ENCODE results near the gene TCF7L1.
A peak's percentile ranks its signal among the peaks of the same experiment; 100 is the strongest.

The TCF7L1 gene, protein sequence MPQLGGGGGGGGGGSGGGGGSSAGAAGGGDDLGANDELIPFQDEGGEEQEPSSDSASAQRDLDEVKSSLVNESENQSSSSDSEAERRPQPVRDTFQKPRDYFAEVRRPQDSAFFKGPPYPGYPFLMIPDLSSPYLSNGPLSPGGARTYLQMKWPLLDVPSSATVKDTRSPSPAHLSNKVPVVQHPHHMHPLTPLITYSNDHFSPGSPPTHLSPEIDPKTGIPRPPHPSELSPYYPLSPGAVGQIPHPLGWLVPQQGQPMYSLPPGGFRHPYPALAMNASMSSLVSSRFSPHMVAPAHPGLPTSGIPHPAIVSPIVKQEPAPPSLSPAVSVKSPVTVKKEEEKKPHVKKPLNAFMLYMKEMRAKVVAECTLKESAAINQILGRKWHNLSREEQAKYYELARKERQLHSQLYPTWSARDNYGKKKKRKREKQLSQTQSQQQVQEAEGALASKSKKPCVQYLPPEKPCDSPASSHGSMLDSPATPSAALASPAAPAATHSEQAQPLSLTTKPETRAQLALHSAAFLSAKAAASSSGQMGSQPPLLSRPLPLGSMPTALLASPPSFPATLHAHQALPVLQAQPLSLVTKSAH

DNA sequence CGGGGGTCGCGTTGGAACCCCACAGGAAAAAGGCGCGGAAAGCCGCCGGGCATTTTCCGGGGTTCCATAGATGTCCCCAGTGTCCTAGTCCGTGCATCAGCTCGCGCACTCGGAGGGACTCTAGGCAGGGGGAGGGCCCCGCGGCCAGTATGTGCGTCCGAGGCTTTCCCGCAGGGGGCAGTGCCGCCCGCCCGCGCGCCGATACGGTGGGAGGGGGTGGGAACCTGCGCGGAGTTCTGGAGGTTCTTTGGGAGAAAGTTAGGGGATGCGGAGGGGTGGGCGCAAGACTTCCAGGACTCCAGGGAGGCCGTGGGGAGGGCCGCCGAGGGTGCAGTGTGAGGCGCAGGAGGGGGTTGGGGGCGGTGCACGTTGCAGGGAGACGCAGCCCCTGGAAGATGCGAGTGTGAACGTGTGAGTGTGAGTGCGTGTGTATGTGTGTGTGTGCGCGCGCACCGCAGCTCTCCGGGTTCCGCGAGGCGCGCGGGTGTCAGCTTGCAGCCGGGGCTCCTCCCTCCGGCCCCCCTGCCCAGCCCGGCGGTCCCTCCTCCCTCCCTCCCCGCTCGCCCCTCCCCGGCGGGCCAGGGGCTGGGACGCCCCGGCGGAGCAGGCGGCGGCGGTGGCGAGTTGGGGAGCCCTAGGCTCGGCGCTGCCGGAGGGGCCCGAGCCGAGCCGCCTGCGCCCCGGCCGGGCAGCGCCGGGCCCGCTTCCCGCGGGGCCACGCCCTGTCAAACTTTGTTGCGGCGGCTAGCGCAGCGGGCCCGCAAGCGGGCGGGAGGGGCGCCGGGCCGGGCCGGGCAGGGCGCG is at the start of gene TCF7L1:
Gene TCF7L1, plus strand, starts transcription at position 559 of the 804 bp plus-strand sequence. CDS start 293 bp downstream, outside the sequence.
- TF ChIP-seq TCF4 (CRISPR knock-in tag; IDR thresholded peaks at IDR 0.05; ENCODE audit: borderline replicate concordance) (no peak), BACH2 (CRISPR knock-in tag; IDR thresholded peaks at IDR 0.05; ENCODE audit: borderline replicate concordance) (no peak), GLIS3 (CRISPR knock-in tag; IDR thresholded peaks at IDR 0.05) (no peak), ZFP3 (CRISPR knock-in tag; IDR thresholded peaks at IDR 0.05) (no peak), ZNF8 (CRISPR knock-in tag; IDR thresholded peaks at IDR 0.05) (no peak), ARNTL (CRISPR knock-in tag; IDR thresholded peaks at IDR 0.05; ENCODE audit: borderline replicate concordance, low read depth) (no peak), PPARA (CRISPR knock-in tag; IDR thresholded peaks at IDR 0.05; ENCODE audit: borderline replicate concordance) (no peak), CSDC2 (CRISPR knock-in tag; IDR thresholded peaks at IDR 0.05) (no peak), ZC3H10 (CRISPR knock-in tag; IDR thresholded peaks at IDR 0.05) (no peak), RARB (CRISPR knock-in tag; IDR thresholded peaks at IDR 0.05) (no peak)
- TF ChIP-seq, protein P1, sequence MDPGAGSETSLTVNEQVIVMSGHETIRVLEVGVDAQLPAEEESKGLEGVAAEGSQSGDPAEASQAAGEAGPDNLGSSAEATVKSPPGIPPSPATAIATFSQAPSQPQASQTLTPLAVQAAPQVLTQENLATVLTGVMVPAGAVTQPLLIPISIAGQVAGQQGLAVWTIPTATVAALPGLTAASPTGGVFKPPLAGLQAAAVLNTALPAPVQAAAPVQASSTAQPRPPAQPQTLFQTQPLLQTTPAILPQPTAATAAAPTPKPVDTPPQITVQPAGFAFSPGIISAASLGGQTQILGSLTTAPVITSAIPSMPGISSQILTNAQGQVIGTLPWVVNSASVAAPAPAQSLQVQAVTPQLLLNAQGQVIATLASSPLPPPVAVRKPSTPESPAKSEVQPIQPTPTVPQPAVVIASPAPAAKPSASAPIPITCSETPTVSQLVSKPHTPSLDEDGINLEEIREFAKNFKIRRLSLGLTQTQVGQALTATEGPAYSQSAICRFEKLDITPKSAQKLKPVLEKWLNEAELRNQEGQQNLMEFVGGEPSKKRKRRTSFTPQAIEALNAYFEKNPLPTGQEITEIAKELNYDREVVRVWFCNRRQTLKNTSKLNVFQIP (CRISPR knock-in tag; IDR thresholded peaks at IDR 0.05; ENCODE audit: borderline replicate concordance, low read depth), result no peak
- TF ChIP-seq, protein P2, sequence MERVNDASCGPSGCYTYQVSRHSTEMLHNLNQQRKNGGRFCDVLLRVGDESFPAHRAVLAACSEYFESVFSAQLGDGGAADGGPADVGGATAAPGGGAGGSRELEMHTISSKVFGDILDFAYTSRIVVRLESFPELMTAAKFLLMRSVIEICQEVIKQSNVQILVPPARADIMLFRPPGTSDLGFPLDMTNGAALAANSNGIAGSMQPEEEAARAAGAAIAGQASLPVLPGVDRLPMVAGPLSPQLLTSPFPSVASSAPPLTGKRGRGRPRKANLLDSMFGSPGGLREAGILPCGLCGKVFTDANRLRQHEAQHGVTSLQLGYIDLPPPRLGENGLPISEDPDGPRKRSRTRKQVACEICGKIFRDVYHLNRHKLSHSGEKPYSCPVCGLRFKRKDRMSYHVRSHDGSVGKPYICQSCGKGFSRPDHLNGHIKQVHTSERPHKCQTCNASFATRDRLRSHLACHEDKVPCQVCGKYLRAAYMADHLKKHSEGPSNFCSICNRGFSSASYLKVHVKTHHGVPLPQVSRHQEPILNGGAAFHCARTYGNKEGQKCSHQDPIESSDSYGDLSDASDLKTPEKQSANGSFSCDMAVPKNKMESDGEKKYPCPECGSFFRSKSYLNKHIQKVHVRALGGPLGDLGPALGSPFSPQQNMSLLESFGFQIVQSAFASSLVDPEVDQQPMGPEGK (CRISPR knock-in tag; IDR thresholded peaks at IDR 0.05; ENCODE audit: borderline replicate concordance), result no peak
- TF ChIP-seq, protein P3, sequence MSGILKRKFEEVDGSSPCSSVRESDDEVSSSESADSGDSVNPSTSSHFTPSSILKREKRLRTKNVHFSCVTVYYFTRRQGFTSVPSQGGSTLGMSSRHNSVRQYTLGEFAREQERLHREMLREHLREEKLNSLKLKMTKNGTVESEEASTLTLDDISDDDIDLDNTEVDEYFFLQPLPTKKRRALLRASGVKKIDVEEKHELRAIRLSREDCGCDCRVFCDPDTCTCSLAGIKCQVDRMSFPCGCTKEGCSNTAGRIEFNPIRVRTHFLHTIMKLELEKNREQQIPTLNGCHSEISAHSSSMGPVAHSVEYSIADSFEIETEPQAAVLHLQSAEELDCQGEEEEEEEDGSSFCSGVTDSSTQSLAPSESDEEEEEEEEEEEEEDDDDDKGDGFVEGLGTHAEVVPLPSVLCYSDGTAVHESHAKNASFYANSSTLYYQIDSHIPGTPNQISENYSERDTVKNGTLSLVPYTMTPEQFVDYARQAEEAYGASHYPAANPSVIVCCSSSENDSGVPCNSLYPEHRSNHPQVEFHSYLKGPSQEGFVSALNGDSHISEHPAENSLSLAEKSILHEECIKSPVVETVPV (CRISPR knock-in tag; IDR thresholded peaks at IDR 0.05), result no peak
- peak; percentile 97 for ATAC-seq

DNA sequence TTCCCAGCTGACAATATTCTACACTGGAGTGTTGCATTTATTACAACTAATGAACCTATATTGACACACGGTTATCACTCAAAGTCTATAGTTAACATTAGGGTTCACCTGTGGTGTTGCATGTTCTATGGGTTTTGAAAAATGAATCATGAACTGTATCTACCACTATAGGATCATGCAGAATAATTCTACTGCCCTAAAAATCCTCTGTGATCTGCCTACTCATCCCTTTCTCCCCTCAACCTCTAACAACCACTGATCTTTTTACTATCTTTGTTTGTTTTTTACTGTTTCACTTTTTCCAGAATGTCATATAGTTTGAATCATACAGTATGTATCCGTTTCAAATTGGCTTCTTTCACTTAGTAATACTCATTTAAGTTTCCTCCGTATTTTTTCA is 47.6 kb upstream of the TCF7L1 start:
- TF ChIP-seq GLIS3 (CRISPR knock-in tag; IDR thresholded peaks at IDR 0.05) (no peak), RARB (CRISPR knock-in tag; IDR thresholded peaks at IDR 0.05) (no peak), BACH2 (CRISPR knock-in tag; IDR thresholded peaks at IDR 0.05; ENCODE audit: borderline replicate concordance) (no peak)
- ATAC-seq, result no peak

DNA sequence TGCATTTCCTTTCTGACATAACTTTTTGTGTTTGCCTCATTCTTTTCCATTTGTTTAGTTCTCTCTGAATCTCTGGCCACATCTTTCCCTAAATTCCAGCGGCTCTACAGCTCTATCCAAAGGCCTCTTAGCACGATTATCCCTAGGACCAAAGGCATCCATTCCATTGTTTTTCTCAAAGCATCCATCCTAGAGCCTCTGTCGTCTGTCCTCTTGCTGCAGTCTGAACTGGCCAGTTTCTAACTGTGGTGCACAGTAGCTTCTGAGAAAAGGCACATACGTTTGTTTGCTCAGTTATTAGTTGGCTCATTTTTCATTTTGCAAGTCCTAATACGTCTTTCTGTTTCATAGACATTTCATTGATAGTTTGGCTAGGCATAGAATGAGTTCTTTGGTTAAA is 45.7 kb upstream of the TCF7L1 start:
- TF ChIP-seq, protein P2 (CRISPR knock-in tag; IDR thresholded peaks at IDR 0.05; ENCODE audit: borderline replicate concordance), result no peak
- no peak for TF ChIP-seq ZNF565 (CRISPR knock-in tag; conservative IDR thresholded peaks at IDR 0.05; ENCODE audit: low read depth)
- TF ChIP-seq ZNF70 (CRISPR knock-in tag; IDR thresholded peaks at IDR 0.05), result no peak
- no peak for TF ChIP-seq ZNF8 (CRISPR knock-in tag; IDR thresholded peaks at IDR 0.05)
- TF ChIP-seq, protein P4, sequence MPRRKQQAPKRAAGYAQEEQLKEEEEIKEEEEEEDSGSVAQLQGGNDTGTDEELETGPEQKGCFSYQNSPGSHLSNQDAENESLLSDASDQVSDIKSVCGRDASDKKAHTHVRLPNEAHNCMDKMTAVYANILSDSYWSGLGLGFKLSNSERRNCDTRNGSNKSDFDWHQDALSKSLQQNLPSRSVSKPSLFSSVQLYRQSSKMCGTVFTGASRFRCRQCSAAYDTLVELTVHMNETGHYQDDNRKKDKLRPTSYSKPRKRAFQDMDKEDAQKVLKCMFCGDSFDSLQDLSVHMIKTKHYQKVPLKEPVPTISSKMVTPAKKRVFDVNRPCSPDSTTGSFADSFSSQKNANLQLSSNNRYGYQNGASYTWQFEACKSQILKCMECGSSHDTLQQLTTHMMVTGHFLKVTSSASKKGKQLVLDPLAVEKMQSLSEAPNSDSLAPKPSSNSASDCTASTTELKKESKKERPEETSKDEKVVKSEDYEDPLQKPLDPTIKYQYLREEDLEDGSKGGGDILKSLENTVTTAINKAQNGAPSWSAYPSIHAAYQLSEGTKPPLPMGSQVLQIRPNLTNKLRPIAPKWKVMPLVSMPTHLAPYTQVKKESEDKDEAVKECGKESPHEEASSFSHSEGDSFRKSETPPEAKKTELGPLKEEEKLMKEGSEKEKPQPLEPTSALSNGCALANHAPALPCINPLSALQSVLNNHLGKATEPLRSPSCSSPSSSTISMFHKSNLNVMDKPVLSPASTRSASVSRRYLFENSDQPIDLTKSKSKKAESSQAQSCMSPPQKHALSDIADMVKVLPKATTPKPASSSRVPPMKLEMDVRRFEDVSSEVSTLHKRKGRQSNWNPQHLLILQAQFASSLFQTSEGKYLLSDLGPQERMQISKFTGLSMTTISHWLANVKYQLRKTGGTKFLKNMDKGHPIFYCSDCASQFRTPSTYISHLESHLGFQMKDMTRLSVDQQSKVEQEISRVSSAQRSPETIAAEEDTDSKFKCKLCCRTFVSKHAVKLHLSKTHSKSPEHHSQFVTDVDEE (CRISPR knock-in tag; IDR thresholded peaks at IDR 0.05), result no peak
- no peak for TF ChIP-seq TCF4 (CRISPR knock-in tag; IDR thresholded peaks at IDR 0.05; ENCODE audit: borderline replicate concordance)
- no peak for TF ChIP-seq ZFP30 (CRISPR knock-in tag; IDR thresholded peaks at IDR 0.05)
- TF ChIP-seq TOX (CRISPR knock-in tag; IDR thresholded peaks at IDR 0.05; ENCODE audit: borderline replicate concordance), result no peak
- TF ChIP-seq BACH2 (CRISPR knock-in tag; IDR thresholded peaks at IDR 0.05; ENCODE audit: borderline replicate concordance), result no peak
- ATAC-seq, result no peak

Measured in SK-N-SH treated with all-trans-retinoic acid at 6 μM for 48 hours (cell line).